HG02763 (cell line): Measurements from ENCODE around the gene MYLK2.
"Not testable (repeated sequence)": the region's sequence is repeated elsewhere in the genome, so short reads cannot be mapped to it uniquely, and the experiment has no call there.

Experiments
- ATAC-seq: cut with Tn5 transposase; IDR thresholded peaks from one replicate; pipeline ENCODE4 v1.9.1; 2021; ENCODE audit warnings: mild to moderate bottlenecking, moderate library complexity; ENCODE audit not compliant: unreplicated experiment

The MYLK2 gene

DNA sequence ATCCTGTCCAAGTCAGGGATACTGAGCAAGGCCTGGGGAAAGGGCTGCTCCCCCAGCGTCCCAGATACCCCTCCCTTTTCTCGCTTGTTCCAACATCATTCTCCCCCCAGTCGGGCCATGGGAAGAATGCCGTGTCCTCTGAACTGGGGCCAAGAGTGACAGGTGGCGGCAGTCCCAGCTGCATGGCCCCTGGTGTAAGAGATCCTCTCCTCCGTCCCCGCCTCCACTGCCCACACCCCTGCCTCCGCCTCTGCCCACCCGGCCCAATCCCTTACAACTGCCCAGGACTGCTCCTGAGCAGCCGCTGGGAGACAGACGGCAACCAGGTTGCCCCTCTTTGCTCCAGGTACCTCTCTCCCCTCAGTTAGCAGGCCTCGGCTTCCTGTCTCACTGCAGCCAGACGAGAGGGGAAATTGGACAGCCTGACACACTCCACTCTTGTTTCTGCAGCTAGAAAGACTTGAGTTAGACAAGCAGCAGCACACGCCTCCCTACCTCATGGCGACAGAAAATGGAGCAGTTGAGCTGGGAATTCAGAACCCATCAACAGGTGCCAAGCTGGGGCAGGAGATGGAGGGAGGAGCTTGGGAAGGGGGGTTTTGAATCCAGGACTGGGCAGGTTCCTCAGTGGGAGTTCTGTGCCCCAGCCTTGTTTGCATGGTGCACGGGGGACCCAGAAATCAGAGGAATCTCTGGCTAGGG lies at the start of gene MYLK2:
Gene MYLK2, plus strand, starts transcription at position 274 of the 702 bp plus-strand sequence. Its CDS starts 225 bp downstream, at position 499.
- no peak for ATAC-seq

- ATAC-seq: no peak
Measured at GRCh38 chr20:31769681-31770080, 49.5 kb upstream of the MYLK2 start.

GRCh38 chr20:31770243-31770642 lies 48.9 kb upstream of the MYLK2 start:
- no peak for ATAC-seq

DNA sequence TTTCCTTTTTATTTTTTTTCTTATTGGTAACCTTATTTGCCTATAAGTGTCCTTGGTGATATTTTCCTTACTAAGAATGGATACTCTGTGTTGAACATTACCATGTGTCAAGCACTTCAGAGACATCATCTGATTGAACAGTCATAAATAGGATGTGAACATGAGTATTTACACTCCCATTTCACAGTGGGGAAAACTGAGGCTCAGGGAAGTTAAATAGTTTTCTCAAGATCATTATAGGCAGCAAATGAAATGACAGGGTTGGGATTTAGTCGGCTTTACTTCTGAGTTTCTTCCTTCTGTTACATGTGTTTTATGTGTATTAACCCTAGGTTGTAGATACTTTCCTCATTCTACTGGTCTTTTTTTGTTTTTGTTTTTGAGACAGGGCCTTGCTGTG lies 44.7 kb upstream of the MYLK2 start:
- ATAC-seq: no peak

- no peak for ATAC-seq
Measured at GRCh38 chr20:31780839-31781238, 38.3 kb upstream of the MYLK2 start.

DNA sequence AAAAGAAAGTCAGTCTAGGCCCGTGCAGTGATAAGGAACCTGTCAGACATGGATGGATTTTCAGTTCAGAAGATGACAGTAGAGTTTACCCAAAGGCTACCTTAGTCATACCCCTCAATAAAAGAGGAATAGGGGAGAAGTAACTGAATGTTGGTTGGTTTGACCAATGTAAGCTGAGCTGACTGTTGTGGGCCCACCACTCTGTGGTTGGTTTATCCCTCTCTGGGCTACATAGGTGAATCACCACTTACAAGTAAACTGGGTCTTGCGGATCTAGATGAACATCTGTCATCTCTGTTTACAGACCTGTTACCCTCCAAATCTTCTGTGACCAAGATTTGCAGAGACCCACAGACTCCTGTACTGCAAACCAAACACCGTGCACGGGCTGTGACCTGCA lies 37.2 kb upstream of the MYLK2 start:
- ATAC-seq: no peak

- no peak for ATAC-seq
Measured at GRCh38 chr20:31784354-31785044, 34.7 kb upstream of the MYLK2 start.

GRCh38 chr20:31785089-31785488 lies 34.1 kb upstream of the MYLK2 start:
- ATAC-seq: no peak

DNA sequence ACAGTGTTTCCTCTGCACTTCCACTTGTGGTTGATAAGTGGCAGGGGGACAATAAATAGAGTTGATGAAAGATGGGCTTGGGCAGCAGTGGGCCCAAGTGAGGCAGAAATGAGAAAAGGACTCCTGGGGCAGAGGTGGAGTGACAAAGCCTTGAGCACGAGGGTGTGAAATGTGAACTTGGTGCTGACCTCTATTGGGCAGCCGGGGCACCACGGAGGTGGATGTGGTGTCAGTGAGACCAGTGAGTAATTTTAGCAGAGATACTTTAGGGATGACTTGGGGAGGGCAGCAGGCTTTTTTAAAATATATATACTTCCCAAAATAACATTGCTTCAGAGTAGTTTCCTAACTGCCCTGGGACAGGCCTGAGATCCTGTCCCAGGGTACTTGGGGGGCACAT lies 30.6 kb upstream of the MYLK2 start:
- ATAC-seq: no peak

DNA sequence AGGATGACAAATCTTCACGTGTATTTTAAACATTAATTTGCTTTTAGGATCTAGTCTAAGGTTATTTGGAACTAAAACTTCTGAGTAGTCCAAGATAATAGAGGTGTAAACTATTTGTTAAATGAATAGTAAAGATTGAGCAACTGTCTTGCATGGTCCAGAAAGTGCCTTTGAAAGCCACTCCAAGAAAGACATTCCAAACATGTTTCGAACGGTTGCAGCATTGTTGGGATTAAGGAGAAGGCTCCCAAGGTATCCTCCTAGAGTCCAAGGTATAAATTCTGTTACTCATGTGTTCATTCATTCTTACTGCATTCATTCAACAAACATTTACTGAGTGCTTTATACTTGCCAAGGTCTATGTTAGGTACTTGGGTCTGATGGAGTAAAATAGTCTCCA lies 28.8 kb upstream of the MYLK2 start:
- ATAC-seq: no peak

- no peak for ATAC-seq
Measured at GRCh38 chr20:31797364-31797763, 21.8 kb upstream of the MYLK2 start.

DNA sequence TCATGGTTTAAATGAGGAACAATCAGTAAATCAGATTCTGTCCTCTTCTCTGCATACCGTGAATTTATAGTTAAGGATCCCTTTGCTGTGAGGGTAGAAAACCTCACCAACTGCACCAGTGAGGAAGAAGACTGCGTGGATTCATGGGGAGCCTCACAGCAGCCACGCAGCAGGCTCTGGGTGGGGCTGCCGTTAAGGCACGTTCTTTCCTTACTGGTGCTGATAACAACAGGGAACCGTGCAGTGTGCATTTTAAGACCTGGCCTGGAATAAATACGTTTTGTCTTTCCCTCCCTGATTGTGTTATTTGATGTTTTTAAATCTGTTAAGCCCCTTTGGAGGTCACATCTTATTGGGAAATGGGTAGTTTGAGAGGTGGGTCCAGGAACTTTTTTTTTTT lies 17.6 kb upstream of the MYLK2 start:
- ATAC-seq: no peak

DNA sequence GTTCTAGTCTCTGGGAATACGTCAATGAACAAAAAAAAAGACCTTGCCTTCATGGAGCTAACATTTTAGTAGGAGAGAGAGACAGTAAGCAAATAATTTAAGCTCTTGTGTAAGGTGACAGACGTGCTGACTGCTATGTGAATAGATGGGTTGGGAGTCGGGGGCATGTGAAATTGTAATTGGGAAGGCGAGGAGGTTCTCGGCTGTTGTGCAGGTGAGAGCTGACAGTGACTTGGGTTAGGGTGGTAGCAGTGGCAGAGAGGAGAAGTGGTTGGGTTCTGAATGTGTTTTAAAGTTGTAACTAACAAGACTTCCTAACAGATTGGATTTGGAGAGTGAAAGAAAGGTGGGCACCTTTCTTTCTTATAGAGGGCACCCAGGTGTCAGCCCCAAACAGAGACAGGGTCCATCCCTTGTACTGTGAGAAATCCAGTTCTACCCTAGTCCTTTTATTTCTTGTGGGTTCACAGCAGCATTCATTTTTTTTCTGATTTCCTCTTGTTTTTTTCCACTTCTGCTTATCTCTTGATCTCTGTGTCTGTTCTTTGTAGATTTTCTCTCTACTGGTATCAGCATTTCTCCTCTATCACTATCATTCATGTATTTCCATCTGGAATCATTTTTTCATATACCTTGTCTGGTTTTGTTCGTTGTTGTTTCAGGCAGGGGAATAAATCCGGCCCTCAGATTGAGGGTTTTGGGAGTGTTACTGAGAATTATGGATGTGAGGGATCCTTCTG lies 15.4 kb upstream of the MYLK2 start:
- ATAC-seq: no peak

- no peak for ATAC-seq
Measured at GRCh38 chr20:31806564-31807355, 12.4 kb upstream of the MYLK2 start.

GRCh38 chr20:31808481-31808880 lies 10.7 kb upstream of the MYLK2 start:
- no peak for ATAC-seq

- ATAC-seq: no peak
Measured at GRCh38 chr20:31809661-31810060, 9.5 kb upstream of the MYLK2 start.

GRCh38 chr20:31811198-31811597 lies 8.0 kb upstream of the MYLK2 start:
- ATAC-seq: no peak

- no peak for ATAC-seq
Measured at GRCh38 chr20:31811796-31812728, 7.1 kb upstream of the MYLK2 start.

GRCh38 chr20:31813611-31814010 lies 5.5 kb upstream of the MYLK2 start:
- ATAC-seq: no peak

DNA sequence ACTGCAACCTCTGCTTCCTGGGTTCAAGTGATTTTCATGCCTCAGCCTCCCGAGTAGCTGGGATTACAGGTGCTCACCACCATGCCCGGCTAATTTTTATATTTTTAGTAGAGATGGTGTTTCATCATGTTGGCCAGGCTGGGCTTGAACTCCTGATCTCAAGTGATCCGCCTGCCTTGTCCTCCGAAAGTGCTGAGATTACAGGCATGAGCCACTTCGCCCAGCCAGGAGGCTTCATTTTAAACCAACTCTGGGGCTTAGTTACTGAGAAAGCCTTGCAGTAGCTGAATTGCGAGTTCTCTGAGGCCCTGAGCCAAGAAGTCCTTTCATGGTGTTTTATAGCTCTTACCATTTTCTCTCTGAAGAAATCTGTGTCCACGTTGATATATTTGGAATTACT lies 5.0 kb upstream of the MYLK2 start:
- ATAC-seq: not testable (repeated sequence)
